ENCODE measurements around the gene EIF2AK2.
A peak's percentile ranks its signal among the peaks of the same experiment; 100 is the strongest.

Gene EIF2AK2

GRCh38 chr2:37098416-37099118, 58.2 kb downstream of the EIF2AK2 start:
- no peak for DNase-seq

DNA sequence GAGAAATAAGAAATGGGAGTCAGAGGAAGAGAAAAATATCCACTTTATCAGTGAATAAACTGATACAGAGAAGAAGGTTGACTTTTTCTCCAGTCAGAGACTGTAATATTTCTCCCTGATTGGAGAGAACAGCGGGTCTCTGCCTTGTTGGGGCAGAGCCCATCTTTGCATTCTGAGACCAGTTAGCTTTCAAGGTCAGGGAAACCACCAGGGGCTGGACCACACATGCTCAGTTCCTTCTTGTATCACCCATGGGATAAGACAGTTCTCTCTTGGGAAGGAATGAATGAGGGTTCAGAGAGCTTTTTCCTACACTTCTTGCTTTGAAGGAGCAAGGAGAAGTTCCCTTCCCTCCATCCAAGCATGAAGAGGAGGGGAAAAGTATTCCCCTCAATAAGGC, 60.2 kb downstream of the EIF2AK2 start:
- no peak for DNase-seq

- DNase-seq, result no peak
Measured at GRCh38 chr2:37091873-37092272, 64.9 kb downstream of the EIF2AK2 start.

DNA sequence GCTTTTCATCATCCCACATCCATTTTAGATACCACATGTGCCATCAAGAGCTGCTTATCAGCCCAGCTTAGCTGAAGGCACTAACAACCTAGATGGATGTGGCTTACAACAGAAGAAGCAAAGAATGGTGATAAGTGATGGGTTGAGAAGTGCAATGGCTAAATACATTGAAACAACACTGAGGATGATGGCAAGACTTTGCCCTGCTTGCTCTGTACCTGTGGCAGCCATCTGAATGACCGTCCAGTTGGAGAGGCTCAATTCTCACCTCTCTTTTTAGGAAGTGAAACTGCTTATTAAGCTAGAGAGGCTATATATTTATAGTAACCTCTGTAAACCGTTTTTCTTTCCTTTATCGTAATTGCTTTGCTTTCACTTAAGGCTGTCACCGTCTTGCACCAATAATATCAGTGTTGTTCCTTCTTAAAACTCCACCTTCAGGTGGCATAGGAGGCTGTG, 66.7 kb downstream of the EIF2AK2 start:
- no peak for DNase-seq

- DNase-seq, result no peak
Measured at GRCh38 chr2:37085731-37086147, 71.0 kb downstream of the EIF2AK2 start.

DNA sequence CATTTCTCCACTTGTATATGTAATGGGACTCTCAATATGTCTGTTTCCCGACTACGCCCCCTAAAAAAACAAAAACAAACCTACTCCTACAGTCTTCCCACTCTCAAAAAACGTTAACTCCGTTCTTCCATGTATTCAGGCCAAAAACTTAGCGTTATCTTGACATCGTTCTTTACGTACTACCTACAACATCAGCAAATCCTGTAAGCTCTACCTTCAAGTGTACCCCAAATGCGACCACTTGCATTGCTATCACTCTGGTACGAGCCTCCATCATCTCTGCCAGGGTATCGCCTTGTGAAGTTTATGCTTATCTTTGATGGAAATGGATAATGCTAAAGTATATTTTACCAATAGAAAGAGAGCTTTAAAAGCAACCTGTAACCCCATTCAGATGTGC, 72.0 kb downstream of the EIF2AK2 start:
- no peak for DNase-seq

- peak; percentile 95 for DNase-seq
Measured at GRCh38 chr2:37083873-37084794, 72.6 kb downstream of the EIF2AK2 start, which contains the start of the genes GPATCH11 and HEATR5B. Gene GPATCH11 (plus strand): TSS chr2:37084518. CDS start chr2:37088382, 3,864 bp downstream. Gene HEATR5B (minus strand): TSS chr2:37084372. CDS start chr2:37083414, 958 bp downstream.

DNA sequence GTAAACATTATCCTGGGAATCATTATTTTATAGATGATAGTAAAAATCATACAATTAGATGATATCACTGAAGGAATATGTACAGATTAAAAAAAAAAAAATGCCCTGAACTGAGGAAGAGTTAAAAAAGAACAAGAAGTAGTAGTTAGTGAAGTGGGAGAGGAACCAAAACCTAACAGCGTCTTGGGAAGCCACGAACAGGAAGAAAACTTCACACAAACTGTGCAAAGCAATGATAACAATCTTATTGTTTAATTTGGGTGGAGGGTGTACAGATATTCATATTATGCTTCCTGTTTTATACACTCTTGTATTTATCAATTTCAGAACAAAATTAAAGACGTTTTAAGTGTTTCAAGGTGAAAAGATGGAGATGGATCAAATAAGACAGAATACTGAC, 76.1 kb downstream of the EIF2AK2 start:
- DNase-seq, result no peak

- DNase-seq, result no peak
Measured at GRCh38 chr2:37080266-37080665, 76.5 kb downstream of the EIF2AK2 start.

DNA sequence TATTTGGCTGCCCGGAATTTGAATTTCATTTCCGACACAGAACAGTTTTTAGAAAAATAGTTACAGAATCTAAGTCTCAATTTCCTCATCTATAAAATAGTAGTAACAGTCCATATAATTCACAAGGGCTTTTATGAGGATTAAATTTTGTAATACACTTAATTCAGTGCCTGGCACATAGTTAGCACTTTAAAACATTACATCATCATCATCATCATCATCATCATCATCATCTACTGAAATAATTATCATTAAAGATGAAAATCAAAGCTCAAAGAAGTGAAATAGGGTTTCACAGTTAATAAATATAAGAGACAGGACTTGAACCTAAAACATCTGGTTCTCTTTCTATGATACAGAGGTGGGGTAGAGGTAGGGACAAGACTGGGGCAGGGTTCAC, 85.8 kb downstream of the EIF2AK2 start:
- DNase-seq, result no peak

GRCh38 chr2:37068686-37069085, 88.1 kb downstream of the EIF2AK2 start:
- DNase-seq, result no peak

DNA sequence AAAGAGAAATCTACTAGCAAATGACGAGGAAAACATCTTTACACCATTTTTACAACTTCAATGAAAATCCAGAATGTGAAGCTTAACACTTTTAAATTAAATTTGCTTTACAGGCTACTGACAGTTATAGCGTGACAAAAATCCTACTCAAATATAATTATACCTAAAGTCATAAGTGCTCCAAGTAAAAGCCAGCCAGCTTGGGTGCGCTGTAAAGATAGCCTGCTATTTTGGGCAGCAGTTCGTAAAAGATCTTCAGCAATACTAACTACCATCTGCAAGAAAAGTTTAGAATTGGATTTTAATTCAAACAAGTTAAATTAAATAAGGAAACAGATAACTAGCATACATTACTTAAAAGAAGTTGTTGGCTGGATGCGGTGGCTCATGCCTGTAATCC, 95.0 kb downstream of the EIF2AK2 start:
- DNase-seq, result no peak

GRCh38 chr2:37061013-37061711, 95.6 kb downstream of the EIF2AK2 start:
- DNase-seq, result no peak

GRCh38 chr2:37060446-37060845, 96.3 kb downstream of the EIF2AK2 start:
- DNase-seq, result no peak

DNA sequence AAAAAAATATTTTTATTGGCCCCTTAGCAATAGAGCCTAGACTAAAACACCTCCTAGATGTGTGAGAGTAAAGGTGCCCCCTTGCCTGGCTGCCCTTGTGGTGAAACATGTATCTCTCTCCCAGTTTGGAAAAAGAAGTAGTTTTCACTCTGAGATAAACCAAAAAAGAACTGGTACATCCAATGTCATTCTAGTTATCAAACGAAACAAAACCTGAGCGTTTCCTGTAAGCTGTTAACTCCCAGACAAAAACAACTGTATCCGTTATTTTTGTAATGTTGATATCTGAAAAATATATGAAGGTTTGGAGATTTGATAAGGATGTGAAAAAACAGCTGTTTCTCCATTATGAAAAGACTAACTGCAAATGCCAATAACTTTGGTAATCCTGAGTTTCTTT, 96.9 kb downstream of the EIF2AK2 start:
- no peak for DNase-seq

- no peak for DNase-seq
Measured at GRCh38 chr2:37052600-37053332, 104.0 kb downstream of the EIF2AK2 start.

Data from NCI-H510A (cell line).